ENCODE data around the gene EID3. TPM values are rescaled to one million over a fixed set of nuclear protein-coding genes. Genes with fewer than 3 reads are reported as not detected.

Gene EID3
- polyA plus RNA-seq, 2 of the 4 experiments (the other 2 are of a cell fraction): 6.8 to 12.2 TPM

DNA sequence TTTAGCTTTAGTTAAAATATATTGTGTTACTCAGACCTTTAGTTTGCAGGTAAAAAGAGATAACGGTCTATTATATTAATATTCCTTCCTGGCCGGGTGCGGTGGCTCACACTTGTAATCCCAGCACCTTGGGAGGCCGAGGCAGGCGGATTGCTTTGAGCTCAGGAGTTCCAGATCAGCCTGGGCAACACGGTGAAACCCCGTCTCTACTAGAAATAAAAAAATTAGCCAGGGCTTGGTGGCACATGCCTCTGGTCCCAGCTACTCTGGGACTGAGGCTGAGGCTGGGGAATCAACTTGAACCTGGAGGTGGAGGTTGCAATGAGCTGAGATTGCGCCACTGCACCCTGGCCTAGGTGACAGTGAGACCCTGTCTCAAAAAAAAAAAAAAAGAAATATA, 13.2 kb upstream of the EID3 start:
- H3K4me3 ChIP-seq: peak overlapping the region; percentile 68

DNA sequence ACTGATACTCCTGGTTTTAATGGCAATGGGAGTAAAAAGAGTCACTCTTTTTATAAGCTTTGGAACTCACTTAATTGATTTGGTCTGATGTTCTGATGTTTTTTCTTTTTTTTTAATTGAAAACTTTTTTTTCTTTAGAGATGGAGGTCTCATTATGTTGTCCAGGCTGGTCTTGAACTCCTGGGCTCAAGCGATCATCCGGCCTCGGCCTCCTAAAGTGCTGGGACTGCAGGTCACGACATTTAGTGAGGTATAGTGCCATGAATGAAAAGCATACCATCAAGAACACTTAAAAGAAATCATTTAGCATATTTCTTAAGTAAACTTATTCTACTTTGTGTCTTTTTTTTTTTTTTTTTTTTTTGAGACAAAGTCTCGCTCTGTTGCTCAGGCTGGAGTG, 12.7 kb upstream of the EID3 start:
- Histone ChIP-seq H3K9me3 (no peaks in the 10 kb centered on the region), H3K4me2 (peak overlapping the region; percentile 97), H3K4me1 (peaks cover 44% of the 10 kb centered on the region), H3K4me3 (peak overlapping the region; percentile 68), H3K27ac (peak overlapping the region; percentile 94 to 98)
- TF ChIP-seq ZNF302 (CRISPR knock-in tag; IDR thresholded peaks at IDR 0.05): no peak
- no peak for TF ChIP-seq HEYL (CRISPR knock-in tag; IDR thresholded peaks at IDR 0.05)
- TF ChIP-seq, protein P1, sequence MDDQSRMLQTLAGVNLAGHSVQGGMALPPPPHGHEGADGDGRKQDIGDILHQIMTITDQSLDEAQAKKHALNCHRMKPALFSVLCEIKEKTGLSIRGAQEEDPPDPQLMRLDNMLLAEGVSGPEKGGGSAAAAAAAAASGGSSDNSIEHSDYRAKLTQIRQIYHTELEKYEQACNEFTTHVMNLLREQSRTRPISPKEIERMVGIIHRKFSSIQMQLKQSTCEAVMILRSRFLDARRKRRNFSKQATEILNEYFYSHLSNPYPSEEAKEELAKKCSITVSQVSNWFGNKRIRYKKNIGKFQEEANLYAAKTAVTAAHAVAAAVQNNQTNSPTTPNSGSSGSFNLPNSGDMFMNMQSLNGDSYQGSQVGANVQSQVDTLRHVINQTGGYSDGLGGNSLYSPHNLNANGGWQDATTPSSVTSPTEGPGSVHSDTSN (IDR thresholded peaks at IDR 0.05): no peak
- TF ChIP-seq, protein P2, sequence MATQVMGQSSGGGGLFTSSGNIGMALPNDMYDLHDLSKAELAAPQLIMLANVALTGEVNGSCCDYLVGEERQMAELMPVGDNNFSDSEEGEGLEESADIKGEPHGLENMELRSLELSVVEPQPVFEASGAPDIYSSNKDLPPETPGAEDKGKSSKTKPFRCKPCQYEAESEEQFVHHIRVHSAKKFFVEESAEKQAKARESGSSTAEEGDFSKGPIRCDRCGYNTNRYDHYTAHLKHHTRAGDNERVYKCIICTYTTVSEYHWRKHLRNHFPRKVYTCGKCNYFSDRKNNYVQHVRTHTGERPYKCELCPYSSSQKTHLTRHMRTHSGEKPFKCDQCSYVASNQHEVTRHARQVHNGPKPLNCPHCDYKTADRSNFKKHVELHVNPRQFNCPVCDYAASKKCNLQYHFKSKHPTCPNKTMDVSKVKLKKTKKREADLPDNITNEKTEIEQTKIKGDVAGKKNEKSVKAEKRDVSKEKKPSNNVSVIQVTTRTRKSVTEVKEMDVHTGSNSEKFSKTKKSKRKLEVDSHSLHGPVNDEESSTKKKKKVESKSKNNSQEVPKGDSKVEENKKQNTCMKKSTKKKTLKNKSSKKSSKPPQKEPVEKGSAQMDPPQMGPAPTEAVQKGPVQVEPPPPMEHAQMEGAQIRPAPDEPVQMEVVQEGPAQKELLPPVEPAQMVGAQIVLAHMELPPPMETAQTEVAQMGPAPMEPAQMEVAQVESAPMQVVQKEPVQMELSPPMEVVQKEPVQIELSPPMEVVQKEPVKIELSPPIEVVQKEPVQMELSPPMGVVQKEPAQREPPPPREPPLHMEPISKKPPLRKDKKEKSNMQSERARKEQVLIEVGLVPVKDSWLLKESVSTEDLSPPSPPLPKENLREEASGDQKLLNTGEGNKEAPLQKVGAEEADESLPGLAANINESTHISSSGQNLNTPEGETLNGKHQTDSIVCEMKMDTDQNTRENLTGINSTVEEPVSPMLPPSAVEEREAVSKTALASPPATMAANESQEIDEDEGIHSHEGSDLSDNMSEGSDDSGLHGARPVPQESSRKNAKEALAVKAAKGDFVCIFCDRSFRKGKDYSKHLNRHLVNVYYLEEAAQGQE (IDR thresholded peaks at IDR 0.05): no peak
- TF ChIP-seq FOSL2 (IDR thresholded peaks at IDR 0.05): no peak
- TF ChIP-seq FOSL2 (CRISPR knock-in tag; IDR thresholded peaks at IDR 0.05): no peak
- peak; percentile 88 for TF ChIP-seq TP53 (CRISPR knock-in tag; IDR thresholded peaks at IDR 0.05)
- TF ChIP-seq, protein P3, sequence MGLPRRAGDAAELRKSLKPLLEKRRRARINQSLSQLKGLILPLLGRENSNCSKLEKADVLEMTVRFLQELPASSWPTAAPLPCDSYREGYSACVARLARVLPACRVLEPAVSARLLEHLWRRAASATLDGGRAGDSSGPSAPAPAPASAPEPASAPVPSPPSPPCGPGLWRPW (IDR thresholded peaks at IDR 0.05): no peak
- TF ChIP-seq, protein P4, sequence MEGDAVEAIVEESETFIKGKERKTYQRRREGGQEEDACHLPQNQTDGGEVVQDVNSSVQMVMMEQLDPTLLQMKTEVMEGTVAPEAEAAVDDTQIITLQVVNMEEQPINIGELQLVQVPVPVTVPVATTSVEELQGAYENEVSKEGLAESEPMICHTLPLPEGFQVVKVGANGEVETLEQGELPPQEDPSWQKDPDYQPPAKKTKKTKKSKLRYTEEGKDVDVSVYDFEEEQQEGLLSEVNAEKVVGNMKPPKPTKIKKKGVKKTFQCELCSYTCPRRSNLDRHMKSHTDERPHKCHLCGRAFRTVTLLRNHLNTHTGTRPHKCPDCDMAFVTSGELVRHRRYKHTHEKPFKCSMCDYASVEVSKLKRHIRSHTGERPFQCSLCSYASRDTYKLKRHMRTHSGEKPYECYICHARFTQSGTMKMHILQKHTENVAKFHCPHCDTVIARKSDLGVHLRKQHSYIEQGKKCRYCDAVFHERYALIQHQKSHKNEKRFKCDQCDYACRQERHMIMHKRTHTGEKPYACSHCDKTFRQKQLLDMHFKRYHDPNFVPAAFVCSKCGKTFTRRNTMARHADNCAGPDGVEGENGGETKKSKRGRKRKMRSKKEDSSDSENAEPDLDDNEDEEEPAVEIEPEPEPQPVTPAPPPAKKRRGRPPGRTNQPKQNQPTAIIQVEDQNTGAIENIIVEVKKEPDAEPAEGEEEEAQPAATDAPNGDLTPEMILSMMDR (IDR thresholded peaks at IDR 0.05): no peak
- TF ChIP-seq, protein P5, sequence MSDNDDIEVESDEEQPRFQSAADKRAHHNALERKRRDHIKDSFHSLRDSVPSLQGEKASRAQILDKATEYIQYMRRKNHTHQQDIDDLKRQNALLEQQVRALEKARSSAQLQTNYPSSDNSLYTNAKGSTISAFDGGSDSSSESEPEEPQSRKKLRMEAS (IDR thresholded peaks at IDR 0.05): no peak
- TF ChIP-seq GATA3 (IDR thresholded peaks at IDR 0.05; ENCODE audit: borderline replicate concordance): peak; percentile 11; the same call in 1 of the 2 replicates
- 0 out of 2 replicates have a peak, but pooled peaks have one; percentile 79 for TF ChIP-seq HOXA7 (CRISPR knock-in tag; IDR thresholded peaks at IDR 0.05)
- no peak for TF ChIP-seq ESRRA (IDR thresholded peaks at IDR 0.05; ENCODE audit: borderline replicate concordance, low read length)
- TF ChIP-seq NPAS2 (CRISPR knock-in tag; IDR thresholded peaks at IDR 0.05; ENCODE audit: borderline replicate concordance): no peak
- TF ChIP-seq SREBF2 (IDR thresholded peaks at IDR 0.05): no peak
- TF ChIP-seq FOSB (CRISPR knock-in tag; IDR thresholded peaks at IDR 0.05): peak; percentile 88
- no peak for TF ChIP-seq HOXB5 (CRISPR knock-in tag; IDR thresholded peaks at IDR 0.05)
- TF ChIP-seq JUN (IDR thresholded peaks at IDR 0.05): no peak
- TF ChIP-seq RARB (CRISPR knock-in tag; IDR thresholded peaks at IDR 0.05): no peak
- no peak for TF ChIP-seq NR3C1 (IDR thresholded peaks at IDR 0.05)
- POLR2A ChIA-PET: interaction anchor here (0.6 to 8.6 kb wide), 9 partner anchors 10 to 113 kb away, joined by 3 to 190 read pairs (median 4); partner anchors contain the start of gene EID3
- CTCF ChIA-PET: interaction anchor here (5.9 to 13.7 kb wide), 2 partner anchors 10 to 72 kb away, joined by 47 to 155 read pairs; partner anchors contain the start of genes EID3 and TXNRD1
- ATAC-seq (no peak), DNase-seq (ENCODE audit: low read depth in 1 of 2, low spot score in 1 of 2) (peak in 1 of 2 experiments; percentile 65), FAIRE-seq (no peak)
- WGBS (ENCODE audit: missing lambda C conversion rate): 2% methylated on average over 5 of the region's 5 CpGs

More for the DNA sequence above, 13.2 kb upstream of the EID3 start:
- no peak for ATAC-seq
- POLR2A ChIA-PET: interaction anchor here (0.9 to 8.6 kb wide), 7 partner anchors 10 to 113 kb away, joined by 3 to 190 read pairs (median 7); partner anchors contain the start of gene EID3
- peak overlapping the region; percentile 97 for H3K4me2 ChIP-seq
- DNase-seq (ENCODE audit: low read depth in 1 of 2, low spot score in 1 of 2): peak in 1 of 2 experiments; percentile 80
- no peaks in the 10 kb centered on the region for H3K9me3 ChIP-seq
- under 1% methylated on average over 8 of the region's 8 CpGs for WGBS (ENCODE audit: missing lambda C conversion rate)
- TF ChIP-seq, protein P6, sequence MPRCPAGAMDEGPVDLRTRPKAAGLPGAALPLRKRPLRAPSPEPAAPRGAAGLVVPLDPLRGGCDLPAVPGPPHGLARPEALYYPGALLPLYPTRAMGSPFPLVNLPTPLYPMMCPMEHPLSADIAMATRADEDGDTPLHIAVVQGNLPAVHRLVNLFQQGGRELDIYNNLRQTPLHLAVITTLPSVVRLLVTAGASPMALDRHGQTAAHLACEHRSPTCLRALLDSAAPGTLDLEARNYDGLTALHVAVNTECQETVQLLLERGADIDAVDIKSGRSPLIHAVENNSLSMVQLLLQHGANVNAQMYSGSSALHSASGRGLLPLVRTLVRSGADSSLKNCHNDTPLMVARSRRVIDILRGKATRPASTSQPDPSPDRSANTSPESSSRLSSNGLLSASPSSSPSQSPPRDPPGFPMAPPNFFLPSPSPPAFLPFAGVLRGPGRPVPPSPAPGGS (IDR thresholded peaks at IDR 0.05): no peak
- TF ChIP-seq ESRRA (IDR thresholded peaks at IDR 0.05; ENCODE audit: borderline replicate concordance, low read length): no peak
- TF ChIP-seq TP53 (CRISPR knock-in tag; IDR thresholded peaks at IDR 0.05): peak; percentile 94
- TF ChIP-seq POLR2AphosphoS2 (conservative IDR thresholded peaks at IDR 0.05; ENCODE audit: low read length): peak; percentile 74; the same call in 1 of the 2 replicates
- 0 out of 2 replicates have a peak, but pooled peaks have one; percentile 24 for TF ChIP-seq EHF (CRISPR knock-in tag; IDR thresholded peaks at IDR 0.05)
- TF ChIP-seq CEBPB (IDR thresholded peaks at IDR 0.05): peak; percentile 44 to 73; a peak in 3 of 4 replicates
- TF ChIP-seq, protein P7, sequence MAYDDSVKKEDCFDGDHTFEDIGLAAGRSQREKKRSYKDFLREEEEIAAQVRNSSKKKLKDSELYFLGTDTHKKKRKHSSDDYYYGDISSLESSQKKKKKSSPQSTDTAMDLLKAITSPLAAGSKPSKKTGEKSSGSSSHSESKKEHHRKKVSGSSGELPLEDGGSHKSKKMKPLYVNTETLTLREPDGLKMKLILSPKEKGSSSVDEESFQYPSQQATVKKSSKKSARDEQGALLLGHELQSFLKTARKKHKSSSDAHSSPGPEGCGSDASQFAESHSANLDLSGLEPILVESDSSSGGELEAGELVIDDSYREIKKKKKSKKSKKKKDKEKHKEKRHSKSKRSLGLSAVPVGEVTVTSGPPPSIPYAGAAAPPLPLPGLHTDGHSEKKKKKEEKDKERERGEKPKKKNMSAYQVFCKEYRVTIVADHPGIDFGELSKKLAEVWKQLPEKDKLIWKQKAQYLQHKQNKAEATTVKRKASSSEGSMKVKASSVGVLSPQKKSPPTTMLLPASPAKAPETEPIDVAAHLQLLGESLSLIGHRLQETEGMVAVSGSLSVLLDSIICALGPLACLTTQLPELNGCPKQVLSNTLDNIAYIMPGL (CRISPR knock-in tag; IDR thresholded peaks at IDR 0.05; ENCODE audit: borderline replicate concordance): peak; percentile 9
- no peak for TF ChIP-seq HEYL (CRISPR knock-in tag; IDR thresholded peaks at IDR 0.05)
- TF ChIP-seq RARB (CRISPR knock-in tag; IDR thresholded peaks at IDR 0.05): peak; percentile 82
- peak; percentile 93 for TF ChIP-seq TFCP2L1 (CRISPR knock-in tag; IDR thresholded peaks at IDR 0.05)
- TF ChIP-seq HOXA7 (CRISPR knock-in tag; IDR thresholded peaks at IDR 0.05): peak; percentile 90
- TF ChIP-seq FOSB (CRISPR knock-in tag; IDR thresholded peaks at IDR 0.05): peak; percentile 94
- CTCF ChIA-PET: interaction anchor here (1.6 to 13.7 kb wide), 3 partner anchors 10 to 72 kb away, joined by 10 to 155 read pairs (median 47); partner anchors contain the start of genes EID3 and TXNRD1
- peaks cover 44% of the 10 kb centered on the region for H3K4me1 ChIP-seq
- H3K27ac ChIP-seq: peak overlapping the region; percentile 94 to 98
- no peak for FAIRE-seq
